ENCODE results near the gene RBM18.

The RBM18 gene

GRCh38 chr9:122201641-122202040 is 63.0 kb downstream of the RBM18 start:
- DNase-seq, result no peak

GRCh38 chr9:122200960-122201595 is 63.6 kb downstream of the RBM18 start:
- no peak for DNase-seq

DNA sequence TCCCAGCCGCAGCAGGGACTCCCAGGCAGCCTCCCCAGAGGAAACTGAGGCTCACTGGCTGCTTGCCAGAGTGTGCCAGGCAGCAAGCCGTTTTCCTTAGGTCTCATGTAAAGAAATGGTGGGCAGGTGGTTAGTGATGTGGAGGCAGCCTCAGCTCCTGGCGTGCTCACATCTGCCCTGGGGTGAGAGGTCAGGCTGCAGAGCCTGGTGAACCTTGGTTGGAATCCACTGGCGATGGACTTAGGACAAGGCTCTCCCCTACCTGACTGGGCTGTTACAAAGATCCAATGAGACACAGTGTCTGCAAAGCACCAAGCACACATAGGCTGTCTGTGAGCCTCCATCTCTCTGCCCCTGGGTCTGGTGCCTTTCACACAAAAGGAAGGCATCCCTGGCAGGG is 66.8 kb downstream of the RBM18 start:
- DNase-seq, result no peak

- no peak for DNase-seq
Observed at GRCh38 chr9:122197426-122197825, 67.2 kb downstream of the RBM18 start.

DNA sequence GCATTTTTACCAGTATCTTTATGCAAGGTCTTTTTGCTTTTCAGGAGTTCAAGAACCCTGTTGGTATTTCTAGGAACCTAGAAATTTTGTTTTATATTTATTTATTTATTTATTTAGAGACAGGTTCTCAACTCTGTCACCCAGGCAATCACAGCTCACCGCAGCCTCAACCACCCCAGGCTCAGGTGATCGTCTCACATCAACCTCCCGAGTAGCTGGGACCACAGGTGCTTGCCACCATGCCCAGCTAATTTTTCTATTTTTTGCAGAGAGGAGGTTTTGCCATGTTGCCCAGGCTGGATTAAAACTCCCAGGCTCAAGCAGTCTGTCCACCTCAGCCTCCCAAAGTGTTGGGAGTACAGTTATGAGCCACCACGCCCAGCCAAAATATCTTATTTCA is 68.8 kb downstream of the RBM18 start:
- no peak for DNase-seq

DNA sequence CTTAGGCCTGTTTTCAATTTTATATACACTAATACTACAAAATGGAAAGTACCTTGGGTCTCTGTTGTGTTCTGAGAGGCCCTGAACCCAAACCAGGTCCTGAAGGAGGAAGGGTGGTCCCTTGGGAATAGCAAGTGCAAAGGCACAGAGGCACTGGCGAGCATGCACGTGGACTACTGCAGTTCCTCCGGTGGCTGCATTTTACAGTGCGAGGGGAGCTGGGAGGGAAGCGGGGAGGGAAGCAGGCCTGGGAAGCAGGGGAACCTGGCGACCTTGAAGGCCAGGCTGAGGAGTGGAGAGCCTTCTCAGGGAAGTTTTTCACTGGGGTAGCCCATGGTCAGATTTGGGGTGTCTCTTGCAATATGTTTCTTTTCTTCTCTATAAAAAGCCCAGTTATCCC is 71.0 kb downstream of the RBM18 start:
- DNase-seq, result no peak

DNA sequence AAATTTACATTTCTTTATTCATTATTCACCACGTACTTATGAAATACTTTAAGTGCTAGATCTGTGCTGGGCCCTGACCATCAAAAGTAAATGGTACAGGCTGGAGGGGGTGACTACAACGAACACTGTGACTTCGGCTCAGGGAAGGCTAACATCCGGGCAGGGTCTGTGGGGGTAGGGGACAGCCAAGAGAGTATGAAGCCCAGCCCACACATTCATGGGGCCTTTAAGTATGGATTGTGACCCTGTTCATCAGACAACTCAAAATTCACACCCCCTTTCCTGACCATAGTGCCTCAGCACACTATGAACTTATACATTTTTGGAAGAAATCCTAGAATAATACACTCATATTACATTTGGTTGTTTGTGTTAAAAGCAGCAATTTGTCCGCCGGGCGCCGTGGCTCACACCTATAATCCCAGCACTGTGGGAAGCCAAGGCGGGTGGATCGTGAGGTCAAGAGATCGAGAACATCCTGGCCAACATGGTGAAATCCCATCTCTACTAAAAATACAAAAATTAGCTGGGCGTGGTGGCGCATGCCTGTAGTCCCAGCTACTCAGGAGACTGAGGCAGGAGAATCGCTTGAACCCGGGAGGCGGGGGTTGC is 71.6 kb downstream of the RBM18 start:
- no peak for DNase-seq

DNA sequence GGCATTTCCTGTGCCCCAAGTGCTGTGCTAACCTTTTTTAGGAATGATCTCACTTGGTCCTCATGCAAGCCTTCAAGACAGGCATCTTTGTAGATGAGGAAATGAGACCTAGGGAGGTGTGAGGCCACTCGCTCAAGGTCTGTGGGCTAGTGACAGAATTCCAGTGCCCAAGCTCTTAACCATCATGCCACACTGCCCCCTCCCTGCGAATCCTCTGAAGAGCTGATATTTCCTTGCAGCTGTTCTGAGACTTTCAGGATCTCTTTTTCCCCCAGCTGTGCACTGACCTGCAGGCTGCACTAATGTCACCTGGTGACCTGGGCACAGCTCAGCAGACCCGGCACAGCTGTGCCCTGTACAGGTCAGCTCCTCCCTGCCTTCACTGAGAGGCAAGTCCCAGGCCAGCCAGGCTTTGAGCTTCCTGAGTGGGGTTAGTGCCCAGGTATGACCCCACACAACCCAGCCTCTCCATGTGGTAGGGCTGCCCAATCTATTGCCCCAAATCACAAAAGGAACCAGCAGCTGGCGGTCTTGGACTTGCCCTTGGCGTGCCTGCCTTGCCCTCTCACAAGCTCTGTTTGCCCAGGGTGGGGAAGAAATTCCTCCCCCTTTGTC is 72.3 kb downstream of the RBM18 start:
- no peak for DNase-seq

DNA sequence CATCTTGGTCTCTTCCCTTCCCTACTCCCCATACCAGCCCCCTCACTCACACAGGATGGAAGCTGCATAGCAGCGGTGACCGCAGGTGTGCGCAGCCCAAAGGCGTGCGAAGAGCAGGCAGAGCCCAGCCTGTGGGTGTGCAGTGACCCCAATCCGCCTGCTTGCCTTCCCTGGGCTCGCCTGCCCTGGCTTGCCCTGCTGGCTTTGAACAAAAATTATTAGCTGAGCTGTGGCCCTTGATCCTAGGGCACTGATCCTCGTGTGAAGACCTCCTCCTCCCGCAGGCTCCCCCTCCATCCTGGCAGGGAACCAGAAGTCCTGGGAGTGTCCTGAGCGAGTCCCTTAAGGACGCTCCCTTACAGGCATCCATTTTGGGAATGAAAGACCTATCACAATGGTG is 73.1 kb downstream of the RBM18 start:
- no peak for DNase-seq

GRCh38 chr9:122190597-122191381 is 73.9 kb downstream of the RBM18 start:
- DNase-seq, result no peak

- DNase-seq, result no peak
Observed at GRCh38 chr9:122188369-122188768, 76.3 kb downstream of the RBM18 start.
